Measurements from ENCODE around the gene SEC14L1. TPM values are rescaled to one million over a fixed set of nuclear protein-coding genes. Genes with fewer than 3 reads are reported as not detected.

Gene SEC14L1
- total RNA-seq, 1 donor, result 101 TPM

DNA sequence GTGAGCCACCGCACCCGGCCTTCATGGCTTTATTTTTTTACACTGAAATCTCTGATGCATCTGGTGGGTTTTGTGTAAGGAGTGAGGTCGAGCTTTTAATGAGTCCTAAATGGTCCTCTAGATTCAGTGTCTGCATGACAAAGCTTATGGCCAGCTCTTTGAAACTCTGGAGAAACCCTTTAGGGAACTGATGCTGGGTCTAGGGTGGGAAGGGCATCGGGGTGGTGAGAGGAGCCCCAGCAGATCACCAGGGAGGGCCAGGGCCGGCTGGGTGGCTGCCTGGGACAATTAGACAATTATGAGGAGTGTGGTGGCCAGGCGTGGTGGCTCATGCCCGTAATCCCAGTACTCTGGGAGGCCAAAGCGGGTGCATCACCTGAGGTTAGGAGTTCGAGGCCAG, 93.9 kb downstream of the SEC14L1 start:
- no peak for DNase-seq (ENCODE audit: low read depth)
- H3K4me3 ChIP-seq (ENCODE audit: low read depth, low read length), result no peak overlapping the region

DNA sequence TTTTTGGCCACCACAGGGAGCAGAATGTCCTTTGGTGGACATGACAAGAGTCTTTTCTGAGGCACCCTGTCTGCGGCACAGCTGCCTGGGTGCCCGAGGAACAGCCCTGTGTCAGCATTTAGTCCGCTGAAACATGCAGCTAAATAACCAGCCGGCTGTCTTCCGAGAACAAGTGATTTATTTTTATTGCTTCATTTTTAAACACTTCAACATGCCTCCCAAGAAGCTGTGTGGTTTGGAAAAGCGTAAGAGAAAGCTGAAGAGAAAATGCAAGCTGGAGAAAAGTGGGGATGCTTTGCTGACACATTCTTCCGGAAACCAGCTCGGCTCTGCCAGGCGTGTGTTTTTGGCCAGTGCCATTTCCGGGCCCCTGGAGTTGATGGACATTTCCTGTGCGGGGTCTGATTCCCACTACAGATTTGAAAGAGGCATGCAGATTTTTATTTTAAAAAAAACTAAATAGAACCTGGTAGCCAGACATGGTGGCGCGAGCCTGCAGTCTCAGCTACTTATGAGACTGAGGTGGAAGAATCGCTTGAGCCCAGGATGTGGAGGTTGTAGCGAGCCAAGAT, 94.7 kb downstream of the SEC14L1 start:
- peak overlapping the region; percentile 34 for H3K4me3 ChIP-seq (ENCODE audit: low read depth, low read length)
- no peak for TF ChIP-seq CTCF (IDR thresholded peaks at IDR 0.05; ENCODE audit: insufficient read depth, low read depth, low read length)
- peak; percentile 95 for DNase-seq (ENCODE audit: low read depth)

More for the DNA sequence above, 93.9 kb downstream of the SEC14L1 start:
- TF ChIP-seq CTCF (IDR thresholded peaks at IDR 0.05; ENCODE audit: insufficient read depth, low read depth, low read length), result no peak

DNA sequence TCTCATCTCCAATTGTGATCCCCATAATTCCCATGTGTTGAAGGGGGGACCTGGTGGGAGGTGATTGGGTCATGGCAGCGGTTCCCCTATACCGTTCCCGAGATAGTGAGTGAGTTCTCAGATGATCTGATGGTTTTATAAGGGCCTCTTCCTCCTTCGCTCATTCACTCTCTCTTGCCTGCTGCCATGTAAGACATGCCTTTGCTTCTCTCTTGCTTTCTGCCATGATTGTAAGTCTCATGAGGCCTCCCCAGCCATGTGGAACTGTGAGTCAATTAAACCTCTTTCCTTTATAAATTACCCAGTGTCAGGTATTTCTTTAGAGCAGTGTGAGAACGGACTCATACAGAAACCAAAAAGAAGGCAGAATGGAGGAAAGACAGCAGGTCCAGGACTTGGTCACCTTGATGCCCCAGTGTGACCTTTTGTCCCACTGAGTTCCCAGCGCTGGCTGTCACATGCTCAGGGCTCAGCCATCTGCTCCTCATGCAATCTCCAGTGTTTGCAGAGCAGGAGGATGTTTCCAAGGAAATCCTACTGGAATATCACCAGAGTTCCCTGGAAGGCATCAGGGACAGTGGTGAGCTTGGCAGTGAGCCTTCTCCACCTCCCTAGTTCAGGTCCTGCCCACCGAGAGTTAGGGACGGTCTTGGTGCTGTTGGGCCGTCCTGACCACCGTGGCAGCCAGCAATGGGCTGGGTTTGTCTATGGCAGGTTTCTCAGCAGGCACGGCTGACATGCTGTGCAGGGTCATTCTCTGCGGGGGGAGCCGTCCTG, 96.7 kb downstream of the SEC14L1 start:
- H3K4me3 ChIP-seq (ENCODE audit: low read depth, low read length), result no peak overlapping the region
- no peak for DNase-seq (ENCODE audit: low read depth)
- no peak for TF ChIP-seq CTCF (IDR thresholded peaks at IDR 0.05; ENCODE audit: insufficient read depth, low read depth, low read length)

- TF ChIP-seq CTCF (IDR thresholded peaks at IDR 0.05; ENCODE audit: insufficient read depth, low read depth, low read length), result no peak
- DNase-seq (ENCODE audit: low read depth), result no peak
- H3K4me3 ChIP-seq (ENCODE audit: low read depth, low read length), result no peak overlapping the region
Observed at GRCh38 chr17:77240976-77241375, 100.2 kb downstream of the SEC14L1 start.

DNA sequence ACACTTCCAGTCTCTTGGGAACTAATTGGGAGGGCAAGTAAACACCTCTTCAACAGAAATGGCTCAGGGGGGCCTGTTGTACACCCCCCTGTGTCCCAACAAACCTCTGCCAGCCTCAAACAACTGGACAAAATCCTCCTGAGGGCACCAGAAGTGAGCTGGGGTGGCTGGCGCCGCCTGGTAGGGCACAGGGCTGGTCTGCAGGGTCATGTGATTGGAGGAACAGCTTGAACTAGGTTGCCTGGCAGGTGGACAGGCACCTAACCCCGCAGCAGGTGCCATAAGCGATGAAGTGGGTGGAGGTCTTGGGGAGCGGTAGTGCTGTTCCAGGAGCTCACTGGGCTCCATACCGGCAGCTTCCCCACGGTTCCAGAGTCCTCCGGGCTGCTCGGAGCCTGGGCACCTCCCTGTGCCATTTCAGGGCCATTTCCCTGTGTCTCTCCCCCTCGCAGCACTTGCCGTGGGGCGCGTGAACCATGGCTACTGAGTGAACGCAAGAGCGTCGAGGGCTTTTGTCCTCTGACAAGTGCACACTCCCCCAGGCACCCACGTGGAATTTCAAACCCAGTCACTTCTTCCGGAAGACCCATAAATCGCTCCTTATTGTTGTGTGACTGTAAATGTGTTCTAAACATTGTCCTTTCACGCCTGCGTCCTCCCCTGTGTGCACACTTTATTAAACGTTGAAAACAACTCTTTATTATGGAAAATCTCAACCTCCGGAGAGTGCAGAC, 101.5 kb downstream of the SEC14L1 start:
- no peak for TF ChIP-seq CTCF (IDR thresholded peaks at IDR 0.05; ENCODE audit: insufficient read depth, low read depth, low read length)
- DNase-seq (ENCODE audit: low read depth), result no peak
- H3K4me3 ChIP-seq (ENCODE audit: low read depth, low read length), result no peak overlapping the region

DNA sequence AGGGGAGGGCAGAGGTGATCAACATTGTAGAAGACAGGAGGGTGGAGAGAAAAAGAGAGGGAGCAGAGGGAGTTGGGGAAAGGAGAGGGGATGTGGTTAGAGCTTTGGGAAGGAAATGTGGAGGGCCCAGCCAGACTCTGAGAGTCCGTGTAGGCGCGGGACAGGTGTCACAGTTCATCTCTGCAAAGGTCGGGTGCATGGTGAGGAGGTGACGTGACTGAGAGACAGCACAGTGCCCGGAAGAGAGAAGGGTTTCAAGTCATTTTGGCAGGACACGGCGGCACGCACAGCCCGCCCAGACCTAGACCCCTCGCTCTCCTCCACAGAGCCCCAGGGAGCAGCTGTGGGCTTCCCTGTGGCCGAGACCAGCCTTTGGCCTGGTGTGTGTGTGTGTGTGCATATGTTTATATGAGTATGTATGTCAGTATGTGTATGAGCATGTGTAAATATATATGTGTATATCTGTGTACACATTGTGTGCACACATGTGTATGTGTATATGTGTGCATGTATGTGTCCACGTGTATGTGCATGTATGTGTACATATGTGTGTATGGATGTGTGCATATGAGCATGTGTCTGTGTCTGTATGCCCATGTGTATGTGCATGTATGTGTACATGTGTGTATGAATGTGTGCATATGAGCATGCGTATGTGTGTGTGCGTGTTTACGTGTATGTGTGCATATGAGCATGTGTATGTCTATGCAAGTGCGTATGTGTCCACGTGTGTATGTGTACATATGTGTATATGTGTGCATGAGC, 104.6 kb downstream of the SEC14L1 start:
- no peak overlapping the region for H3K4me3 ChIP-seq (ENCODE audit: low read depth, low read length)
- DNase-seq (ENCODE audit: low read depth), result no peak
- no peak for TF ChIP-seq CTCF (IDR thresholded peaks at IDR 0.05; ENCODE audit: insufficient read depth, low read depth, low read length)
